Neuronal stem cell (in vitro differentiated cells): ENCODE data around the gene OTX1.

Experiments
- DNase-seq: peaks from one replicate; pipeline ENCODE4 v3.0.0-alpha.2; 2013; ENCODE audit warnings: low spot score
- H2AFZ ChIP-seq: one replicate; pipeline ENCODE4 v1.6.1; 2013; ENCODE audit warnings: mild to moderate bottlenecking, low read length, inconsistent platforms
- H2AK5ac ChIP-seq: 2 replicates; pipeline ENCODE4 v1.6.1; 2013; ENCODE audit warnings: low read depth, mild to moderate bottlenecking, inconsistent platforms, low read length, moderate library complexity, mixed read lengths
- H2BK120ac ChIP-seq: 2 replicates; pipeline ENCODE4 v1.6.1; 2013; ENCODE audit warnings: low read depth, mild to moderate bottlenecking, inconsistent platforms, low read length, moderate library complexity, mixed read lengths
- H2BK12ac ChIP-seq: one replicate; pipeline ENCODE4 v1.6.1; 2013; ENCODE audit warnings: low read length, inconsistent platforms
- H2BK15ac ChIP-seq: 2 replicates; pipeline ENCODE4 v1.6.1; 2013; ENCODE audit warnings: mild to moderate bottlenecking, low read length, inconsistent platforms, mixed read lengths
- H2BK5ac ChIP-seq: one replicate; pipeline ENCODE4 v1.6.1; 2013; ENCODE audit warnings: inconsistent platforms, mild to moderate bottlenecking, low read length, moderate library complexity
- H3K14ac ChIP-seq: one replicate; pipeline ENCODE4 v1.6.1; 2013; ENCODE audit warnings: low read length, inconsistent platforms
- H3K18ac ChIP-seq: 2 replicates; pipeline ENCODE4 v1.6.1; 2013; ENCODE audit warnings: low read length, inconsistent platforms
- H3K23ac ChIP-seq: 2 replicates; pipeline ENCODE4 v1.6.1; 2013; ENCODE audit warnings: low read depth, mild to moderate bottlenecking, mixed read lengths, low read length, inconsistent platforms; ENCODE audit not compliant: poor library complexity
- H3K27ac ChIP-seq: replicated peaks from 3 replicates; pipeline ENCODE4 v1.5.1; 2013; ENCODE audit warnings: low read length, inconsistent platforms
- H3K27me3 ChIP-seq, 3 experiments: 2 replicates each; pipeline ENCODE4 v1.6.1; 2013; ENCODE audit warnings: low read length in 3 of 3, mild to moderate bottlenecking in 2 of 3, inconsistent platforms in 1 of 3, low read depth in 1 of 3, mixed read lengths in 1 of 3, moderate library complexity in 1 of 3; ENCODE audit not compliant: control insufficient read depth in 3 of 3, insufficient read depth in 3 of 3
- H3K36me3 ChIP-seq, 2 donors: replicated peaks in 1 of 2; 2 replicates each; pipeline ENCODE4 v1.6.1; 2013; ENCODE audit warnings: low read length in 2 of 2; ENCODE audit not compliant: control insufficient read depth in 2 of 2, insufficient read depth in 2 of 2
- H3K4ac ChIP-seq: 2 replicates; pipeline ENCODE4 v1.6.1; 2013; ENCODE audit warnings: inconsistent platforms, mild to moderate bottlenecking, low read length, moderate library complexity
- H3K4me1 ChIP-seq, 2 donors: 1 replicate in 1 of 2; 2 replicates in 1 of 2; pipeline ENCODE4 v1.6.1; 2013; ENCODE audit warnings: low read length in 2 of 2, low read depth in 1 of 2; ENCODE audit not compliant: control insufficient read depth in 2 of 2, insufficient read depth in 1 of 2
- H3K4me2 ChIP-seq: one replicate; pipeline ENCODE4 v1.6.1; 2013; ENCODE audit warnings: mild to moderate bottlenecking, low read length, inconsistent platforms; ENCODE audit not compliant: insufficient read depth, poor library complexity, severe bottlenecking
- H3K4me3 ChIP-seq, 2 donors: 2 replicates each; pipeline ENCODE4 v1.5.1; 2013; ENCODE audit warnings: low read length in 2 of 2, mild to moderate bottlenecking in 2 of 2, inconsistent platforms in 1 of 2, moderate library complexity in 1 of 2
- H3K79me1 ChIP-seq: one replicate; pipeline ENCODE4 v1.6.1; 2013; ENCODE audit warnings: low read depth, mild to moderate bottlenecking, inconsistent platforms, low read length, moderate library complexity
- H3K9ac ChIP-seq: one replicate; pipeline ENCODE4 v1.6.1; 2013; ENCODE audit warnings: mild to moderate bottlenecking, low read depth, low read length, inconsistent platforms; ENCODE audit not compliant: poor library complexity
- H3K9me3 ChIP-seq, 2 donors: replicated peaks in 1 of 2; 2 replicates each; pipeline versions ENCODE3 to v1.6.1; 2013; ENCODE audit warnings: low read length in 2 of 2, mild to moderate bottlenecking in 2 of 2, inconsistent platforms in 1 of 2, low read depth in 1 of 2, mixed read lengths in 1 of 2, moderate library complexity in 1 of 2; ENCODE audit not compliant: control insufficient read depth in 2 of 2, insufficient read depth in 1 of 2
- H4K8ac ChIP-seq: one replicate; pipeline ENCODE4 v1.6.1; 2013; ENCODE audit warnings: low read depth, mild to moderate bottlenecking, inconsistent platforms, low read length, moderate library complexity
- H4K91ac ChIP-seq: one replicate; pipeline ENCODE4 v1.6.1; 2013; ENCODE audit warnings: low read length, low read depth, mild to moderate bottlenecking, inconsistent platforms; ENCODE audit not compliant: poor library complexity
- WGBS, 2 donors: extraction: QIAGEN DNeasy Blood & Tissue Kit; methylation state at CpG; one replicate each; pipeline ENCODE4 v1.1.7; 2013; ENCODE audit warnings: missing lambda C conversion rate in 2 of 2, mixed read lengths in 1 of 2; ENCODE audit not compliant: insufficient read length in 2 of 2, insufficient replicate concordance in 1 of 2; ENCODE audit errors: extremely low coverage in 2 of 2; 5-methylcytosine and 5-hydroxymethylcytosine counted together

OTX1 gene

DNA sequence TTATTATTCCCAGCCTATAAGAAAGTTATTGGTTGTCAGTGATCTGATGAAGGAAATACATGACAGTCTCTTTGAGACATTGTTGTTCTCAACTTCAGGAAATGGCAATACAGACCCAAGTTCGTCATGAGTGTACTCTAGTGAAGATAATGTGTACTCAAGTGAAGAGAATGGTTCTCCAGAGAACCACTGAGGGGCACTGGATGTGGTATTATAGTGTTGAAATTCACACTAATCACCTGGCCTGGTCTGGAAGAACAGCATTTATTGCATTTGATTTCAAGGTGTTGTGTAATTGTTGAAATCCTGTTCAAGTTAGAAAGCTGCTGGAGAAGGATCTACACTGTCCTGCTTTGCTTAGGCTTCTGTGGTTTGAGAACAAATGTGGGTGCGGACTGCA is 23.4 kb upstream of the OTX1 start:
- DNase-seq, result no peak
- no peak overlapping the region for H3K27ac ChIP-seq
- H3K27me3 ChIP-seq, result no peaks in the 10 kb centered on the region
- no CpG with 5 or more reads among the region's 2 CpGs for WGBS, 2 donors
- no peak overlapping the region for H3K4ac ChIP-seq
- H3K9me3 ChIP-seq, result no peaks in the 10 kb centered on the region
- H4K8ac ChIP-seq, result no peak overlapping the region
- H2BK120ac ChIP-seq, result no peak overlapping the region
- H3K79me1 ChIP-seq, result no peaks in the 10 kb centered on the region
- H3K23ac ChIP-seq, result no peak overlapping the region
- no peak overlapping the region for H4K91ac ChIP-seq
- no peak overlapping the region for H2BK12ac ChIP-seq
- H3K36me3 ChIP-seq, result peaks cover 0 to 2% of the 10 kb centered on the region in 2 donors
- no peak overlapping the region for H3K9ac ChIP-seq
- no peak overlapping the region for H3K4me2 ChIP-seq
- H3K14ac ChIP-seq, result no peak overlapping the region
- H2AK5ac ChIP-seq, result no peak overlapping the region
- H2BK5ac ChIP-seq, result no peak overlapping the region
- no peak overlapping the region for H3K4me3 ChIP-seq
- H3K4me1 ChIP-seq, result no peaks in the 10 kb centered on the region
- no peak overlapping the region for H2BK15ac ChIP-seq
- H3K18ac ChIP-seq, result no peak overlapping the region
- no peak overlapping the region for H2AFZ ChIP-seq

DNA sequence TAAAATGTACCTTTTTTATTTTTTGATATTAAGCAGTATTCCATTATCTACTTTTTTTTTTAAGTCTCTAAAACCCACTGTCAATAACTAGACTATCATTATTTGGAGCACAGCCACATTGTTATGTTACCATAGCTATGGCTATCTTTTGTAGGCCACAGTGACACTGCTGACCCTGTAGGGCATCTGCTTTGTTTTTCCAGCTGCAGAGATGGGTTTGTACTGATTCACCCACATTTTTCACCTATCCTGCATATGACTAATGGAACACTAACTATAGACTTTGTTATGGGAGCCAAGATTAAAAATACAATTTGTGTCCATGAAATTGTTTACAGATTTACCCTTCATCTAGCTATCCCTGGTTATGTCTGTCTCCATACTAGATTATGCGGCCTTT is 21.6 kb upstream of the OTX1 start:
- H2BK12ac ChIP-seq, result no peak overlapping the region
- no peak overlapping the region for H2BK120ac ChIP-seq
- H3K27me3 ChIP-seq, result no peaks in the 10 kb centered on the region
- H3K36me3 ChIP-seq, result peaks cover 0 to 2% of the 10 kb centered on the region in 2 donors
- H3K27ac ChIP-seq, result no peak overlapping the region
- no peak overlapping the region for H3K4ac ChIP-seq
- H3K4me3 ChIP-seq, result no peak overlapping the region
- no peaks in the 10 kb centered on the region for H3K9me3 ChIP-seq
- no peaks in the 10 kb centered on the region for H3K79me1 ChIP-seq
- no peak overlapping the region for H2BK5ac ChIP-seq
- H2BK15ac ChIP-seq, result no peak overlapping the region
- H3K4me1 ChIP-seq, result no peaks in the 10 kb centered on the region
- H3K14ac ChIP-seq, result no peak overlapping the region
- no CpG with 5 or more reads among the region's 1 CpG for WGBS, 2 donors
- H3K9ac ChIP-seq, result no peak overlapping the region
- H3K18ac ChIP-seq, result no peak overlapping the region
- no peak overlapping the region for H4K91ac ChIP-seq
- H3K4me2 ChIP-seq, result no peak overlapping the region
- H2AFZ ChIP-seq, result no peak overlapping the region
- H3K23ac ChIP-seq, result no peak overlapping the region
- H4K8ac ChIP-seq, result no peak overlapping the region
- no peak for DNase-seq
- no peak overlapping the region for H2AK5ac ChIP-seq

DNA sequence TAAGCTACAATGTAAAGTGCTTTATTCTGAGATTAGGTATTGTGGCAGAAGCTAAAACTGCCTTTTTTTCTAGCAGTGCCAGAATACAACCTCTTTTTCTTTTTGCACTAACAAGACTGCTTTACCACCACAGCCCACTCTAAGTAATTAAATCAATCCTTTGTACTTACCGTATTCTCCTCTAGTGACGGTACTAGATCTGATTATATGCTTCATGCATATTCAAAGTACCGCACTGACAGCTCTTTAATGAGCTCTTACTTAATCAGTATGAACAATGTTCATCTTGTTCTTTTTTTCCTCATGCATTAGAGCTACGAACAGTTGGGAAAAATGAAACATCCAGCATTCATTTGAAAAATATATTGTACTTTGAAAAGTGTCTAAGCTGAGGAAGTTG is 16.1 kb upstream of the OTX1 start:
- Histone ChIP-seq H3K4me1 (no peaks in the 10 kb centered on the region), H2AK5ac (no peak overlapping the region), H3K23ac (no peak overlapping the region), H3K4me2 (no peak overlapping the region), H2BK120ac (no peak overlapping the region), H4K91ac (no peak overlapping the region), H3K4me3 (no peak overlapping the region), H3K14ac (no peak overlapping the region), H3K18ac (no peak overlapping the region), H3K27me3 (no peaks in the 10 kb centered on the region), H3K79me1 (no peaks in the 10 kb centered on the region), H3K9ac (no peak overlapping the region), H2BK12ac (no peak overlapping the region), H3K9me3 (no peaks in the 10 kb centered on the region), H2BK5ac (no peak overlapping the region), H3K4ac (no peak overlapping the region), H4K8ac (no peak overlapping the region), H2BK15ac (no peak overlapping the region), H2AFZ (no peak overlapping the region), H3K27ac (no peak overlapping the region), H3K36me3 (no peaks in the 10 kb centered on the region)
- no peak for DNase-seq
- no CpG with 5 or more reads among the region's 4 CpGs for WGBS, 2 donors

- no peak overlapping the region for H3K4me3 ChIP-seq
- no peak overlapping the region for H3K9ac ChIP-seq
Measured at GRCh38 chr2:63035169-63035568, 15.5 kb upstream of the OTX1 start.

More at GRCh38 chr2:63035169-63035568, 15.5 kb upstream of the OTX1 start:
- H2BK120ac ChIP-seq, result no peak overlapping the region
- no peak overlapping the region for H3K4ac ChIP-seq
- no peaks in the 10 kb centered on the region for H3K9me3 ChIP-seq
- no peak overlapping the region for H3K27ac ChIP-seq
- H3K79me1 ChIP-seq, result no peaks in the 10 kb centered on the region
- H3K14ac ChIP-seq, result no peak overlapping the region
- no peak overlapping the region for H3K4me2 ChIP-seq
- H2BK5ac ChIP-seq, result no peak overlapping the region
- no peak for DNase-seq
- H3K18ac ChIP-seq, result no peak overlapping the region
- no peak overlapping the region for H2AK5ac ChIP-seq
- no peak overlapping the region for H2BK15ac ChIP-seq
- no peak overlapping the region for H2BK12ac ChIP-seq
- no peak overlapping the region for H4K8ac ChIP-seq
- H3K23ac ChIP-seq, result no peak overlapping the region
- H3K4me1 ChIP-seq, result no peaks in the 10 kb centered on the region
- H2AFZ ChIP-seq, result no peak overlapping the region
- no peaks in the 10 kb centered on the region for H3K36me3 ChIP-seq
- H4K91ac ChIP-seq, result no peak overlapping the region
- no peaks in the 10 kb centered on the region for H3K27me3 ChIP-seq
- 100% methylated on average over 1 to 2 of the region's 2 CpGs for WGBS, 2 donors
